GM19397 (cell line): ENCODE measurements around the gene RALGPS1.
"Not testable (repeated sequence)": the region's sequence is repeated elsewhere in the genome, so short reads cannot be mapped to it uniquely, and the experiment has no call there.

Experiments used
- ATAC-seq: cut with Tn5 transposase; IDR thresholded peaks from one replicate; pipeline ENCODE4 v1.9.1; 2021; ENCODE audit warnings: mild to moderate bottlenecking, moderate library complexity; ENCODE audit not compliant: unreplicated experiment

RALGPS1 gene

GRCh38 chr9:127144670-127145445, 230.3 kb downstream of the RALGPS1 start:
- ATAC-seq: no peak

GRCh38 chr9:127146841-127147240, 232.3 kb downstream of the RALGPS1 start:
- ATAC-seq: not testable (repeated sequence)

GRCh38 chr9:127147251-127147650, 232.7 kb downstream of the RALGPS1 start:
- no peak for ATAC-seq

GRCh38 chr9:127148014-127148413, 233.4 kb downstream of the RALGPS1 start:
- no peak for ATAC-seq

GRCh38 chr9:127149010-127149409, 234.4 kb downstream of the RALGPS1 start:
- no peak for ATAC-seq

- ATAC-seq: no peak
Measured at GRCh38 chr9:127149463-127150390, 235.1 kb downstream of the RALGPS1 start.

- ATAC-seq: no peak
Measured at GRCh38 chr9:127153501-127153900, 238.9 kb downstream of the RALGPS1 start.

- ATAC-seq: no peak
Measured at GRCh38 chr9:127154003-127154389, 239.4 kb downstream of the RALGPS1 start.

- no peak for ATAC-seq
Measured at GRCh38 chr9:127154390-127155191, 240.0 kb downstream of the RALGPS1 start.

GRCh38 chr9:127155314-127155960, 240.9 kb downstream of the RALGPS1 start:
- ATAC-seq: no peak

GRCh38 chr9:127158786-127159324, 244.3 kb downstream of the RALGPS1 start:
- no peak for ATAC-seq

GRCh38 chr9:127159325-127159801, 244.8 kb downstream of the RALGPS1 start:
- no peak for ATAC-seq

GRCh38 chr9:127159949-127160610, 245.5 kb downstream of the RALGPS1 start:
- ATAC-seq: no peak

- ATAC-seq: no peak
Measured at GRCh38 chr9:127161081-127161624, 246.6 kb downstream of the RALGPS1 start.

- no peak for ATAC-seq
Measured at GRCh38 chr9:127162046-127162863, 247.7 kb downstream of the RALGPS1 start.

GRCh38 chr9:127162864-127163365, 248.3 kb downstream of the RALGPS1 start:
- ATAC-seq: no peak

- ATAC-seq: no peak
Measured at GRCh38 chr9:127163409-127163808, 248.8 kb downstream of the RALGPS1 start.

GRCh38 chr9:127165116-127165515, 250.5 kb downstream of the RALGPS1 start:
- no peak for ATAC-seq
